DMS153 treated with DMSO at 0.1 percent for 48 hours (cell line): Measurements from ENCODE around the gene FGF19.
A peak's percentile ranks its signal among the peaks of the same experiment; 100 is the strongest.
"Not testable (repeated sequence)": the region's sequence is repeated elsewhere in the genome, so short reads cannot be mapped to it uniquely, and the experiment has no call there.

Source experiments
- DNase-seq: peaks from one replicate; lab custom pipeline; 2025; ENCODE audit not compliant: unreplicated experiment; lab: John Stamatoyannopoulos, UW

The FGF19 gene

GRCh38 chr11:69697469-69697843 lies 6.4 kb downstream of the FGF19 start:
- DNase-seq: no peak

GRCh38 chr11:69696749-69697468 lies 6.9 kb downstream of the FGF19 start:
- DNase-seq: peak; percentile 11

- DNase-seq: not testable (repeated sequence)
These were observed 7.8 kb downstream of the FGF19 start for GRCh38 chr11:69695995-69696394.

- DNase-seq: no peak
These were observed 8.2 kb downstream of the FGF19 start for GRCh38 chr11:69695581-69695980.

GRCh38 chr11:69694781-69695180 lies 9.0 kb downstream of the FGF19 start:
- DNase-seq: no peak

GRCh38 chr11:69692422-69692821 lies 11.4 kb downstream of the FGF19 start:
- DNase-seq: no peak

- DNase-seq: no peak
These were observed 12.4 kb downstream of the FGF19 start for GRCh38 chr11:69691463-69691862.

- no peak for DNase-seq
These were observed 14.1 kb downstream of the FGF19 start for GRCh38 chr11:69689484-69690319.

- not testable (repeated sequence) for DNase-seq
These were observed 15.7 kb downstream of the FGF19 start for GRCh38 chr11:69687969-69688771.

GRCh38 chr11:69686856-69687255 lies 17.0 kb downstream of the FGF19 start:
- no peak for DNase-seq

GRCh38 chr11:69686452-69686851 lies 17.4 kb downstream of the FGF19 start:
- DNase-seq: no peak

GRCh38 chr11:69685348-69685747 lies 18.5 kb downstream of the FGF19 start:
- no peak for DNase-seq

- no peak for DNase-seq
These were observed 19.2 kb downstream of the FGF19 start for GRCh38 chr11:69684651-69685050.

- no peak for DNase-seq
These were observed 20.0 kb downstream of the FGF19 start for GRCh38 chr11:69683764-69684333.

- no peak for DNase-seq
These were observed 21.0 kb downstream of the FGF19 start for GRCh38 chr11:69682681-69683326.

GRCh38 chr11:69682221-69682620 lies 21.6 kb downstream of the FGF19 start:
- no peak for DNase-seq

- DNase-seq: no peak
These were observed 23.1 kb downstream of the FGF19 start for GRCh38 chr11:69680688-69681087.

- DNase-seq: no peak
These were observed 26.1 kb downstream of the FGF19 start for GRCh38 chr11:69677749-69678148.

GRCh38 chr11:69674886-69675714 lies 28.7 kb downstream of the FGF19 start, which contains the start of gene LTO1:
TSS of gene LTO1 (minus strand) at chr11:69675353. CDS start at chr11:69675239, 114 bp downstream.
- peak; percentile 75 for DNase-seq
